HG03039 (cell line): Measurements from ENCODE around the gene RABIF.
"Not testable (repeated sequence)": the region's sequence is repeated elsewhere in the genome, so short reads cannot be mapped to it uniquely, and the experiment has no call there.

Experiments
- ATAC-seq: cut with Tn5 transposase; IDR thresholded peaks from one replicate; pipeline ENCODE4 v1.9.1; 2021; ENCODE audit warnings: mild to moderate bottlenecking, moderate library complexity; ENCODE audit not compliant: unreplicated experiment

Gene RABIF

DNA sequence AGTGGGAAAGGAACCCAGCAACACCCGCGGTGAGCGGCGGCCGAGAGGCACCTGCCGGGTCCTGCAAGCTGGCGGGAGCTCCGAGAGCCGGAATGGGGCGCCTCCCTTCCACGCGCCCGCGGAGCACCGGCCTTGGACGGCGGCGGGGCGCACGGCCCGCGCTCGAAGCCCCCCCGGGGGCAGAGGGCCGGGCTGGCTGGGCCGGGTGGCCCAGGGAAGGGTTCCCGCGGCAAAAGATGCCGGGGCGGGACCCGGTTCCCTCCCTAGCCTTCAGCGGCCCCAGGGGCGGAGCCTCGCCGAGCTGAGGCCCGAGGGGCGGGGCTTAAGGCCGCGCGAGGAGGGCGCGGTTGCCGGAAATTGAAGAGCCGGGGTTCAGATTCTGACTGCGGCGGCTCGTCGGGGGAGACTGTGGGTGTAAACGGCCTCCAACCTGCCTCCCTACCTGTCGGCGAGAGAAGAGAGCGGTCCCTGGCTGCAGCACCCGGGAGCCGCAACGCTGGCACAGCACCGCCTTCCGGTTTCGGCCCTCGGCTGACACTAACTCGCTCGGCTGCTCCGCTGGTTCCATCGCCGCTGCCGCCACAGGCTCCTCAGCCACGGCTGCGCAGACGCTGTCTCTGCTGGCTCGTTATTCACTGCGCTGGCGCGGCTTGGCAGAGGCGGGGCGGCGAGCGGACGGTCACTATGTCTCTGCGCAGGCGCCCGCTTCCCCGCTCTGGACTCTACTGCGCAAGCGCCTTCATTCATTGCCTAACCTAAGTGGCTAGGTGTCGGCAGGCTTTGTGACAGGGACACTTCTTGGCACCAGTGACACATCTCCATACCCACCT lies at the start of gene RABIF:
RABIF (minus strand) TSS at position 619 of the 830 bp plus-strand sequence; CDS start at position 568, 51 bp downstream.
- ATAC-seq: peak; percentile 83

DNA sequence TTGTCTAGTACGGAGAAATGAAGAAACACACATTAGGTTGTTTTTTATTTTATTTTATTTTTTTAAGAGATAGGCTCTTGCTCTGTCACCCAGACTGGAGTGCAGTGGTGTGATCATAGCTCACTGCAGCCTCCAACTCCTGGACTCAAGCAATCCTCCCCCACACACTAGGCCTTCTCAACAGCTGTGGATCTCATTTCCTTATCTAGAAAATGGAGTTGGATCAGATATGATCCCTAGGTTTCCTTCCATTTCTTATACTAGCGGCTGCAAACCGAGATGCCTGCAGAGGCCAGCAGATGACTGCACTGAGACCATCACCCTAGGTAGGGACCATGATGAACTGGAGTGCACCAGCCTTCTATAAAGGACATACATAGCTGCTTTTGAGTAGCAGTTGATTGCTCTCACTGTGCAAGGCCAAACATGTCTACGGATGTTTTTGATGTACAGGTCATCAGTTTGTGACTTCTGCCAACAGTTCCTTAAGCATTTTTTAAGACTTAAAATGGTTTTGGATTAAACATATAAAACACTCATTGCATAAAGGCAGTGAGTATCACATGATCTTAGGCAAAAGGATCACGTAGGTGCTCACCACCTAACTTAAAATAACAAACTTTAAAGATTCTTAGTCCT lies 49.5 kb upstream of the RABIF start:
- no peak for ATAC-seq

DNA sequence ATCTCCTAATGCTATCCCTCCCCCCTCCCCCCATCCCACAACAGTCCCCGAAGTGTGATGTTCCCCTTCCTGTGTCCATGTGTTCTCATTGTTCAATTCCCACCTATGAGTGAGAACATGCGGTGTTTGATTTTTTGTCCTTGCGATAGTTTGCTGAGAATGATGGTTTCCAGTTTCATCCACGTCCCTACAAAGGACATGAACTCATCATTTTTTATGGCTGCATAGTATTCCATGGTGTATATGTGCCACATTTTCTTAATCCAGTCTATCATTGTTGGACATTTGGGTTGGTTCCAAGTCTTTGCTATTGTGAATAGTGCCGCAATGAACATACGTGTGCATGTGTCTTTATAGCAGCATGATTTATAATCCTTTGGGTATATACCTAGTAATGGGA lies 47.5 kb upstream of the RABIF start:
- not testable (repeated sequence) for ATAC-seq

DNA sequence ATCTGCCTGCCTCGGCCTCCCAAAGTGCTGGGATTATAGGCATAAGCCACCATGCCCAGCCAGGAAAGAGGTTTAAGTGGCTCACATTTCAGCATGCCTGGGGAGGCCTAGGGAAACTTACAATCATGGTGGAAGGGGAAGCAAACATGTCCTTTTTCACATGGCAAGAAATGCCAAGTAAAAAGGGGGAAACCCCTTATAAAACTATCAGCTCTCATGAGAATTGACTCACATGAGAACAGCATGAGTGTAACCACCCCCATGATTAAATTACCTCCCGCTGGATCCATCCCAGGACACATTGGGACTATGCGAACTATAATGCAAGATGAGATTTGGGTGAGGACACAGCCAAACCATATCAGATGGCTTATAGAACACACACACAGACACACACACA lies 46.9 kb upstream of the RABIF start:
- ATAC-seq: no peak

DNA sequence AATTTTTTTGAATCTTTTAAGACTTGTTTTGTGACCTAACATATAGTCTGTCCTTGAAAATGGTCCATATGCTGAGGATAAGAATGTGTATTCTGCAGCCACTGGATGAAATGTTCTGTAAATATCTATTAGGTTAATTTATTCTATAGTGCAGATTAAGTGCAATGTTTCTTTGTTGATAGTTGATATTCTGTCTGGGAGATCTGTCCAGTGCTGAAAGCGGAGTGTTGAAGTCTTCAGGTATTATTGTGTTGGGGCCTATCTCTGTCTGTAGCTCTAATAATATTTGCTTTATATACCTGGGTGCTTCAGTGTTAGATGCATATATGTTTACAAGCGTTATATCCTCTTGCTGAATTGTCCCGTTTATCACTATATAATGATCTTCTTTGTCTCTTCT lies 45.8 kb upstream of the RABIF start:
- ATAC-seq: no peak

DNA sequence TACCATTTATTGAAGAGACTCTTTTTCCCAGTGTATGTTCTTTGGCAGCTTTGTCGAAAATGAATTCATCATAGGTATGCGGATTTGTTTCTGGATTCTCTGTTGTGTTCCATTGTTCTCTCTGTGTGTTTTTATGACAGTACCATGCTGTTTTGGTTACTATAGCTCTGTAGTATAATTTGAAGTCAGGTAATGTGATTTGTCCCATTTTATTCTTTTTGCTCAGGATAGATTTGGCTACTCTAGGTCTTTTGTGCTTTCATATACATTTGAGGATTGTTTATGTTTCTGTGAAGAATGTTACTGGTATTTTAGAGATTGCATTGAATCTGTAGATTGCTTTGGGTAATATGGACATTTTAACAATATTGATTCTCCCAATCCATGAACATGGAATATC lies 43.5 kb upstream of the RABIF start:
- no peak for ATAC-seq

DNA sequence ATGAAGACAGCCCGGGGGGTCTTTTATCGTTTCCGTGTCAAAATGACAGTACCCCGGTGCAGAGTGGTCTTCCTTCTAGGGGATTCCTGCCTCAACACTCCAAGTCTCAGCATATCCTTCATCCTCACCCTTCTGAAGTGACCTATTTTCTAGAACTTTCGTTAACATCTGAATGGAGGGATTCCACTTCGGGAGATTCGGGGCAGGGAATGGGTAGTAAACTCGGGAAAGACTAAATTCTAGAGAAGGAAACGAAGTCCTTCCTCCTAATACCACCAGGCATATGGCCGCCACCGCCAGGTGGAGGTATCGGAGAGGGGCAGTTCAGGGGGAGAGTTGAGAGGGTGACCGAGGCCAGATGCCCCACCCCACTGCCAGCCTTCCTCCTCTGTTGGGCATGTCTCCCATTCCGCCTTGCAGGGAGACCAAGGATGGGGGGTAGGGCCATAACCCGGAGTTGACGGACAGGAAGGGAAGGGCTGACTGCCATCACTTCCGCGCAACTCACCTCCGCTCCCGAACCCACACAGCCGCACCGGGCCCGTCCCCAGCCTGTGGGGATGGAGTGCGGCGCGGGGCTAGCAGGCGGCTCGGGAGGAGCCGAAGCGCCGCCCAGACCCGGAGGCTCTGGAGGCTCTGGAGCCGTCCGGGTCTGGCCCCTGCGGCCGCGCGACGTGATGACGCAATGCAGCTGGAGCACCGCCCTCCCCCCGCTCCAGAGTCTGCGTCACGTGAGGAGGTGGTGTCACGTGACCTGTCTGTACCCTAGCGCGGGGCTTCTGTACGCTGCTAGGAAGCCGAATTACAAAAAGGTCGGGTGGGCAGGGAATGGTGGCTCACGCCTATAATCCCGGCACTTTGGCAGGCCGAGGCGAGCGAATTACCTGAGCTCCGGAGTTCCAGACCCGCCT lies 37.9 kb upstream of the RABIF start, which contains the start of gene KLHL12:
KLHL12 (minus strand) TSS at position 654 of the 911 bp plus-strand sequence. CDS start 2,072 bp downstream, outside the sequence.
- ATAC-seq: peak; percentile 87

DNA sequence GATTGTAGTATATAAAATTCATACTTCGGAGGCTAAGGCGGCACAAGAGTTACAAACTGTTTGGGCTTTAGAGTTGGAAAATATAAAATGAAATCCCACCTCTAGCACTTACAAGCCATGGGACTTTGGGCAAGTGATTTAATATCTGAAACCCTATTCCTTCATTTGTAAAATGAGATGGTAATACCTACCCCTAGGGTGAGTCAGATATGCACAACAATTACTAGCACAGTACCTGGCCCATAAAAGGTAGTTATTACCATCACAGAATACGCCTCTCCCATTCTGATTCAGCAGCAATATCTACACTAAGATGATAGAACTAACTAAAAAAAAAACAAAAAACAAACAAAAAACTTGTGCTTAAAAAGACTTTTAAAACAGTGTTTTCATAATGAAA lies 34.6 kb upstream of the RABIF start:
- no peak for ATAC-seq

DNA sequence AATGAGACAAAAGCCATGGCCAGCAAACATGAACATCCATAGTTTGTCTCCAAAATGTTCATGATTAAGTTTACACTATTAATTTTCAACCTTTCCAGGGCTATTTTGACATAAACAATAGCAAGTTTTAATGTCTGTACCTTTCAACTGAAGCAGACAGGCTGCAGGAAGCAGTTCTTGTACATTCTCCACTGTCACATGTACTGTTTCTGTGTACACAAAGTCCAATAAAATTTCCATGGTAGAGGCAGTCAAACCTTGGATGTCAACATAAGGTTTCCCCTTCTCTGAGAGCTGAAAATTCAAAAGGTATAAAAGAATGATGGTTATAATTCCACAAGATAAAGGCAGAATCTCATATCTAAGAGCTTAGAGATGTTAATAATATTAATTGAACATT lies 30.7 kb upstream of the RABIF start:
- no peak for ATAC-seq

DNA sequence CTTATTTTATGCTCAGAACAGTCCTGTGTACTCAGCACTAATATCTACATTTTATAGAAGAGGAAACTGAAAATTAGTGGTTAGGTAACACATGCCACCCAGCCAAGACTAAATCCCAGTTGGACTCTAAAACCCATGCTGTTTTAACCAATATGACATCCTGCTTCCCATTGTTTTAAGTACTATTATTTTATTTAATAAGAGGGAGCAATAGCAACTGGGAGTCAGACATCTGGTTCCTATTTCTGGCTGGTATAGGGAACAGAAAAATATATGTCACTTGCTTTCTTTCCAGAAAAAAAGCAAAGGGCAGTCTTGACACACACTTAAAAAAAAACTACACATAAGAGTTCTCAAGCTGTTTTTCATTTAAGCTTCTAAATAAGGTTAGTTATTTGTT lies 26.2 kb upstream of the RABIF start:
- no peak for ATAC-seq

DNA sequence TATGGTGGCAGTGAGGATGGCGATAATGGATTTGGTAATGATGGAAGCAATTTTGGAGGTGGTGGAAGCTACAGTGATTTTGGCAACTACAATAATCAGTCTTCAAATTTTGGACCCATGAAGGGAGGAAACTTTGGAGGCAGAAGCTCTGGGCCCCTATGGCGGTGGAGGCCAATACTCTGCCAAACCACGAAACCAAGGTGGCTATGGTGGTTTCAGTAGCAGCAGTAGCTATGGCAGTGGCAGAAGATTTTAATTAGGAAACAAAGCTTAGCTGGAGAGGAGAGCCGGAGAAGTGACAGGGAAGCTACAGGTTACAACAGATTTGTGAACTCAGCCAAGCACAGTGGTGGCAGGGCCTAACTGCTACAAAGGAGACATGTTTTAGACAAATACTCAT lies 23.5 kb upstream of the RABIF start:
- ATAC-seq: not testable (repeated sequence)

DNA sequence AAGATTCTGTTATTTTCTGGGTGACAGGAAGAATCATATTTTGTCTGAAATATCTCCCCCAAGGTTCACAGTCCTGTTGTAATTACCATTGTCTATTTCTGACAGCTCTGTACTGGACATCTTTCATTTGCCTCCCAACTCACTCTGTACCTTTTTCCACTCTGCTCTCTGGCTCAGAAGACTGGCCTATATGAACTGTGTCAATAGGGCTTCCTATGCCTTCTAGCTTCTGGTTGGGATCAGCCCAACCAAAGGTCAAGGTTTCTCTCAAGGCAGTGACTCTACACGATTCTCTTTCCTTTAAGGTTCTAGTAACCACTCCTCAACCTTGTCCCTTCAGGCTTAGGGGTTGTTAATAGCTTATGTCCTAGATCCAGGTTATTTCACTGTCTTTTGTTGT lies 20.5 kb upstream of the RABIF start:
- no peak for ATAC-seq

DNA sequence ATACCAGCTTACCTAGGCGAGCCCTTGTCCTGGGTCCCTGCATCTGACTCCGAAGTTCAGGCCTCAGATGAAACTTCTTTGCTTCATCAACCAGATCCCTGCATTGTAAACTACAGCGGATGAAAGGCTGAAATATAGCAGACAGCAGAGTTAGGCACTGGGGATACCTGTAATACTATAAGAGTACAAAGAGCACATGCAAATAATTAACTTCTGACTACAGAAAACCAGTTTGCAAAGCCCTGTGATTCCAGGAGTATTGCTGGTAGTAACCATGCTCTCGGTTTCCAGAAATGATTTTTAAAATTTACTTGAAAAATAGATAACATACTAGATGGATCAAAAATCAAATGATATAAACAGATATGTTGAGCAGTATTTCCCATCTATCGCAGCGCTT lies 20.0 kb upstream of the RABIF start:
- ATAC-seq: no peak

DNA sequence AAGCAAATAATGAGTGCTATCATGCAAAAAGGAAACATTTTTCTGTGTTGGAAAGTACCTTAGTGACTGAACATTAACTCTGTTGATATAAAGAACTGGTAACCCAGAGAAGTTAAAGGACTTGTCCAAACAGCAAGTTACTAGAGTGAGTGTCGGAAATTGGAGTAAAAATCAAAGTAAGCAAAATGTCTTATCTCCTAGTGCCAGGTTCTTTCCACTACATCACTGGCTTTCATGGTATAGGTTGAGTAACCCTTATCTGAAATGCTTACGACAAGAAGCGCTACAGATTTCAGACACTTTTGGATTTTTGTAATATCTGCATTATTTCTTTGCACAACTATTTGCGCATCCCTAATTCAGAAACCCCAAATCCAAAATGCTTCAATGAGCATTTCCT lies 16.4 kb upstream of the RABIF start:
- no peak for ATAC-seq

DNA sequence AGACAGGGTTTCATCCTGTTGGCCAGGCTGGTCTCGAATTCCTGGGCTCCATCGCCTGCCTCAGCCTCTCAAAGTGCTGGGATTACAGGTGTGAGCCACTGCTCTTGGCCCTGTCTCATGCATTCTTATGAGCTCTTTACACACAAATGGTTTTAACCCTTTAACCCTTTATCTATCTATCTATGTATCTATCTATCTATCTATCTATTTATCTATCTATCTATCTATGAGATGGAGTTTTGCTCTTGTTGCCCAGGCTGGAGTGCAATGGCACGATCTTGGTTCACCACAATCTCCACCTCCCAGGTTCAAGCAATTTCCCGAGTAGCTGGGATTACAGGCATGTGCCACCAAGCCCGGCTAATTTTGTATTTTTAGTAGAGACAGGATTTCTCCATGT lies 14.9 kb upstream of the RABIF start:
- ATAC-seq: not testable (repeated sequence)

DNA sequence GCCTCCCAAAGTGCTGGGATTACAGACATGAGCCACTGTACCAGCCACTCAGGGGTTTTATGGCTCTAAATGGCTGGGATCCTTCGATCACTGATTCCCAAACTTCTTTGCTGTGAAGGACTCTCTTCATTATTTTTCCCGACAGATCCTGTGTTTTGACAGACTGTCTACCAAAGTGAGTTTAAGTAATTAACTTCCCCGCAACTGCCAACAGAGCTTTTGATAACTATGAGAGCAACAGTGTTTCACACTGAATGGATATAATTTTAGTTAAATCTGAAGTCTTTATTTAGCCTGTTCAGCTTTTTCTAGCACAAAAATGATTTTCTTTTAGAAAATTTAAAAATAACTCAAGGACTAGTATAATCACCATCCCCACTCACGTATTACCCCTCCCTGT lies 12.6 kb upstream of the RABIF start:
- ATAC-seq: no peak

DNA sequence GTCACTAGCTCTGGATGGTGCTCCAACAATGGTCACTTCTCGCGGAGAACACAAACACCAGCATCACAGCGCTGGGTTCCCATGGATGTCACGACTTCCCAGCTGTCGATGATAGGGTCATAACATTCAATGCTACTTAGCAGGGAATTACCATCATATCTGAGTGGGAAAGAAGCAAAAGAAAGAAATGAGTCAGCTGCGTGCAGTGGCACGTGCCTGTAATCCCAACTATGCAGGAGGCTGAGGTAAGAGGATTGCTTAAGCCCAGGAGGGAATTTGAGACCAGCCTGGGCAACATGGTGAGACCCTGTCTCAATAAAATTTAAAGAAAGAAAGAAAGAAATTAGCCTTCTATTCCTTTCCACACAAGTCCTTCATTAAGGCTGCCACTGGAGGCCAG lies 3.6 kb upstream of the RABIF start:
- ATAC-seq: no peak

DNA sequence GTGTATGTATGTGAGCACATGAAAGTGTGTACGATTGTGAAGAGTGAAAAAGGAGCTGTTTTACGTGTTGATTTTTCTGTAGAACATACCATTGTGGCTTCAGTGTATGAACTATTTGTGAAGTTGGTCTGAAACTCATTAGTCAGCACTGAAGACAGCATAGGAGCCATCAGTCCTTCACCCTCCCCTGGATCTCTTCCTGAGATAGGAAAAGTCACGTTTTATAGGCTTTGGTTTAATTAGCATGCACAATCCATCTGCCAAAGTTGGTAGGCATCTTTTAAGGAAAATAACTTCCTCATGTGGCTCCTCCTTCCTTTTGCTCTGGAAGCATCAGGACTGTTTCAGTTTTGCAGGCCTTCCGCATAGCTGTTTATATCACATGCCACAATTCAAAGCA lies 1.4 kb upstream of the RABIF start:
- ATAC-seq: no peak

DNA sequence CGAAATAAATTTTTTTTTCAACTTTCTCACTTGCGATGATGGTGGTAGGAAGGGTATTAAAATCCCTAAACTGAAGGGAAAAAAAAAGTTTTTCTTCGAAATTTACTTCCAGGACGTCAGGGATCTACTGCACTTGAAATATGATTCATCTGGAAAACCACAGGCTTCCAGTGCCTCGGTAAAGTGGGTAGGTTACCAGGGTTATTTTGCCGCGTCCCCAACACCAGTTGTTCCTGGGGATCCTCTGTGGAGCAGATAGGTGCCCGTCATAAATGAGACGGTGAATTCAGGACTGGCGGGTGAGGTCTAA lies 773 bp downstream of the RABIF start:
- no peak for ATAC-seq

DNA sequence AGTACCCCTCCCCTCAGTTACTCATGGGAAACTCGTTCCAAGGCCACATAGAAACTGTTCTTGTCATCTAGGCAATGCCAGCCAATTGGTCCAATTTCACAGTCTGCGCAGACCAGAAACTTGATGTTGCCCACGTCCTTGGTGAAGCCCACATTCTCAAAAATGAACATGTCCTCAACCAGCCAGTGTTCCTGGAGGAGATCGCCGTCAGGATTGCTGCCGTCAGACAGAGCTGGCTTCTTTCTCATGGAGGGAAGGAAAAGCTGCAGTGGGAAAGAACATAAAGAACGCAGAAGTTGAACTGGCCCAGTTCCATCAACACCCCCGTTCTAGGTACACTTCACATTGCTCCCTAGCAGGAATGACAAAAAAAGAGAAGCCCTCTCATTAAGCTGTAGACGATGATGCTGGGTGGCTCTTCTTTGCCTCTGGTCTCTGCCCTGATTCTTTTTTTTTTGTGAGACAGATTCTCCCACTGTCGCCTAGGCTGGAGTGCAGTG lies 7.9 kb downstream of the RABIF start:
- no peak for ATAC-seq

DNA sequence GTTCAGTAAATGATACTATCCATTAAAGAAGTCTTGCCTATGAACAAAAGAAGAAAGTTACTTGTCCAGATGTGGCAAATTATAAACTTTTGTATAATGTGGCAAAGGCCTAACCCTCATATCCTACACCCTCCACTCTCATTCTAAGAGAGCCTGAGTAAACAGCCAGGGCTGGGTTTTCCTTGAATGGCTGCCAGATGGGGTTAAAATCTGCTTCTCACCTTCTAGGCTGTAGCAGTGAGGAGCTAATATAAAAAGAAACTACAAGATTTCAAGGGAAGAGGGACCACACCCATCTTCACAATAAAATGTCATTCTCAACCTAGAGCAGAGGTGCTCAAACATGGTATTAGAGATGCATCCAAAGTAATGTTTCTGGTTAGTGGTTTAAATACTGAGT lies 8.9 kb downstream of the RABIF start:
- no peak for ATAC-seq
